DOHH2 (cell line): ENCODE results near the gene TGFBR2.

Experiments used
- H3F3A ChIP-seq: fragments of 200-600 bp; sonication (generic), shearing (Covaris generic); 2 replicates; pipeline ENCODE4 v1.6.0; 2016; ENCODE audit warnings: antibody characterized with exemption, mild to moderate bottlenecking; ENCODE audit not compliant: control insufficient read depth, insufficient read depth
- H3K27ac ChIP-seq: fragments of 200-600 bp; sonication (generic); 2 replicates; pipeline ENCODE4 v1.5.1; 2014; ENCODE audit warnings: low read depth, mild to moderate bottlenecking, low read length, moderate library complexity
- H3K27me3 ChIP-seq: fragments of 200-600 bp; sonication (generic); 2 replicates; pipeline ENCODE4 v1.6.1; 2014; ENCODE audit warnings: mild to moderate bottlenecking, low read length, mixed read lengths; ENCODE audit not compliant: control insufficient read depth
- H3K36me3 ChIP-seq: fragments of 200-600 bp; sonication (generic); 2 replicates; pipeline ENCODE4 v1.6.1; 2014; ENCODE audit warnings: mild to moderate bottlenecking, low read length, moderate library complexity, mixed read lengths; ENCODE audit not compliant: control insufficient read depth
- H3K4me1 ChIP-seq: fragments of 200-600 bp; sonication (generic); 2 replicates; pipeline ENCODE4 v1.6.1; 2014; ENCODE audit warnings: mild to moderate bottlenecking, low read length, mixed read lengths; ENCODE audit not compliant: control insufficient read depth
- H3K4me2 ChIP-seq: fragments of 200-600 bp; sonication (generic); 2 replicates; pipeline ENCODE4 v1.6.0; 2014; ENCODE audit warnings: mild to moderate bottlenecking, low read length, moderate library complexity
- H3K4me3 ChIP-seq: fragments of 200-600 bp; sonication (generic); 2 replicates; pipeline ENCODE4 v1.5.1; 2014; ENCODE audit warnings: mild to moderate bottlenecking, low read length, mixed read lengths
- H3K79me2 ChIP-seq: fragments of 200-600 bp; sonication (generic); 2 replicates; pipeline ENCODE4 v1.6.1; 2014; ENCODE audit warnings: mild to moderate bottlenecking, low read length, mixed read lengths; ENCODE audit not compliant: control insufficient read depth
- H3K9me2 ChIP-seq: fragments of 200-600 bp; sonication (generic); replicated peaks from 2 replicates; pipeline ENCODE4 v1.6.1; 2014; ENCODE audit warnings: mild to moderate bottlenecking, low read length, mixed read lengths; ENCODE audit not compliant: control insufficient read depth
- H3K9me3 ChIP-seq: fragments of 200-600 bp; sonication (generic); 2 replicates; pipeline ENCODE4 v1.6.1; 2014; ENCODE audit warnings: antibody characterized with exemption, low read length, mixed read lengths; ENCODE audit not compliant: control insufficient read depth, insufficient read depth
- H4K20me1 ChIP-seq: fragments of 200-600 bp; sonication (generic); 2 replicates; pipeline ENCODE4 v1.6.0; 2014; ENCODE audit warnings: low read depth, mild to moderate bottlenecking, antibody characterized with exemption, low read length, moderate library complexity; ENCODE audit not compliant: control insufficient read depth, insufficient read depth
- CTCF ChIP-seq: fragments of 200-600 bp; sonication (generic); IDR thresholded peaks from one replicate; pipeline ENCODE4 v1.5.1; 2014; ENCODE audit warnings: antibody characterized with exemption, mild to moderate bottlenecking, low read depth, low read length; ENCODE audit not compliant: poor library complexity, severe bottlenecking
- EZH2phosphoT487 ChIP-seq: fragments of 200-600 bp; sonication (generic); IDR thresholded peaks from 2 replicates; pipeline ENCODE4 v1.6.1; 2017; ENCODE audit warnings: borderline replicate concordance, mild to moderate bottlenecking, antibody characterized with exemption, low read length, moderate library complexity, mixed read lengths

The TGFBR2 gene

GRCh38 chr3:30660136-30660535, 53.7 kb downstream of the TGFBR2 start:
- Histone ChIP-seq H3F3A (peaks cover 7% of the 10 kb centered on the region; the same call in 1 of the 2 replicates), H3K9me2 (no peaks in the 10 kb centered on the region), H4K20me1 (no peaks in the 10 kb centered on the region), H3K4me2 (no peak overlapping the region), H3K27me3 (no peaks in the 10 kb centered on the region), H3K36me3 (peaks cover 43% of the 10 kb centered on the region), H3K4me1 (peaks cover 69% of the 10 kb centered on the region), H3K4me3 (no peak overlapping the region), H3K79me2 (peaks cover 9% of the 10 kb centered on the region), H3K27ac (no peak overlapping the region), H3K9me3 (peaks cover 4% of the 10 kb centered on the region; the same call in 1 of the 2 replicates)
- no peak for TF ChIP-seq CTCF
- no peak for TF ChIP-seq EZH2phosphoT487

GRCh38 chr3:30660656-30661055, 54.3 kb downstream of the TGFBR2 start:
- peaks cover 69% of the 10 kb centered on the region for H3K4me1 ChIP-seq
- H3K79me2 ChIP-seq, result peaks cover 7% of the 10 kb centered on the region
- no peak overlapping the region for H3K27ac ChIP-seq
- peaks cover 7% of the 10 kb centered on the region; the same call in 1 of the 2 replicates for H3F3A ChIP-seq
- no peak for TF ChIP-seq EZH2phosphoT487
- no peak for TF ChIP-seq CTCF
- peaks cover 38% of the 10 kb centered on the region for H3K36me3 ChIP-seq
- H3K27me3 ChIP-seq, result no peaks in the 10 kb centered on the region
- peaks cover 4% of the 10 kb centered on the region; the same call in 1 of the 2 replicates for H3K9me3 ChIP-seq
- H3K4me3 ChIP-seq, result no peak overlapping the region
- no peaks in the 10 kb centered on the region for H3K9me2 ChIP-seq
- H4K20me1 ChIP-seq, result no peaks in the 10 kb centered on the region
- H3K4me2 ChIP-seq, result no peak overlapping the region

GRCh38 chr3:30661098-30661873, 54.9 kb downstream of the TGFBR2 start:
- H3K9me2 ChIP-seq, result no peaks in the 10 kb centered on the region
- H3K4me3 ChIP-seq, result no peak overlapping the region
- peaks cover 3% of the 10 kb centered on the region; the same call in 1 of the 2 replicates for H3K79me2 ChIP-seq
- H3K27me3 ChIP-seq, result no peaks in the 10 kb centered on the region
- H3K9me3 ChIP-seq, result peaks cover 4% of the 10 kb centered on the region; the same call in 1 of the 2 replicates
- H3K27ac ChIP-seq, result no peak overlapping the region
- no peaks in the 10 kb centered on the region for H4K20me1 ChIP-seq
- H3K4me2 ChIP-seq, result no peak overlapping the region
- H3K36me3 ChIP-seq, result peaks cover 32% of the 10 kb centered on the region
- H3K4me1 ChIP-seq, result peaks cover 63% of the 10 kb centered on the region
- H3F3A ChIP-seq, result peaks cover 7% of the 10 kb centered on the region; the same call in 1 of the 2 replicates
- TF ChIP-seq EZH2phosphoT487, result no peak
- no peak for TF ChIP-seq CTCF
